SU-DHL-6 (cell line): ENCODE results near the gene MYO10.

Experiments
- CTCF ChIP-seq: fragments of 200-600 bp; sonication (generic); IDR thresholded peaks from one replicate; pipeline ENCODE4 v1.5.1; 2017; ENCODE audit warnings: antibody characterized with exemption, mild to moderate bottlenecking, low read length, moderate library complexity; ENCODE audit not compliant: insufficient read depth, poor library complexity, severe bottlenecking
- EZH2phosphoT487 ChIP-seq: fragments of 200-600 bp; sonication (generic), shearing (Covaris generic); conservative IDR thresholded peaks from 2 replicates; pipeline ENCODE4 v1.6.1; 2018; ENCODE audit warnings: mild to moderate bottlenecking, antibody characterized with exemption, low read length, moderate library complexity, mixed read lengths

- TF ChIP-seq CTCF (no peak), EZH2phosphoT487 (no peak)
Observed at GRCh38 chr5:16702964-16703363, 233.1 kb downstream of the MYO10 start.
